ENCODE data around the gene HLCS.
A peak's percentile ranks its signal among the peaks of the same experiment; 100 is the strongest.

The HLCS gene

DNA sequence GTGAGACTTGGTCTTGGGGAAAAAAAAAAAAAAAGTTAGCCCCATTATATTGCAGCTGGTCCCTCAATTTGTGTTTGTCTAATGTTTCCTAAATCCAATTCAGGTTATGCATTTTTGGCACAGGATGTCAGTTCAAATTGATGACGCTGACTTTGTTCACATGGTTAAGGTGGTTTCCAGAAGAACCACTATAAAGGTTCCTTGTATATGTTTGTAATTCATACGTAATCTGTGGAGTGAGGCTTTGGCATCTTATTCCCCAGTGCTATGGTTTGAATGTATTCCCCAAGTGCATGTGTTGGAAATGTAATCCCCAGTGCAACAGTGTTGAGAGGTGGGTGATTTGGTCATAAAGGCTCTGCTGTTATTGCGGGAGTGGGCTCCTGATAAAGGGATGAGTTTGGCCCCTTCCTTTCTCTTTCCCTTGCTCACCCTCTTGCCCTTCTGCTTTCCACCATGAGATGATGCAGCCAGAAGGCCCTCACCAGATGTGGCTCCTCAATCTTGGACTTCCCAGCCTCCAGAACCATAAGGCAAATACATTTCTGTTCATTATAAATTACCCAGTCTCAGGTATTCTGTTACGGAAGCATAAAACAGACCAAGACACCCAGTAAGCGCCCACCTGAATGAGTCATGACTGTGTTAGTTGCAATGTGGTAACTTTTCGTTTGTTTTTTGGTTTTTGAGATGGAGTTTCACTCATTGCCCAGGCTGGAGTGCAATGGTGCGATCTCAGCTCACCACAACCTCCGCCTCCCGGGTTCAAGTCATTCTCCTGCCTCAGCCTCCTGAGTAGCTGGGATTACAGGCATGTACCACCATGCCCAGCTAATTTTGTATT, 19.5 kb upstream of the HLCS start:
- DNase-seq (ENCODE audit: low read depth): no peak

GRCh38 chr21:36981977-36982700, 15.7 kb upstream of the HLCS start:
- no peak for DNase-seq (ENCODE audit: low read depth)

GRCh38 chr21:36981049-36981391, 14.6 kb upstream of the HLCS start:
- no peak for DNase-seq (ENCODE audit: low read depth)

DNA sequence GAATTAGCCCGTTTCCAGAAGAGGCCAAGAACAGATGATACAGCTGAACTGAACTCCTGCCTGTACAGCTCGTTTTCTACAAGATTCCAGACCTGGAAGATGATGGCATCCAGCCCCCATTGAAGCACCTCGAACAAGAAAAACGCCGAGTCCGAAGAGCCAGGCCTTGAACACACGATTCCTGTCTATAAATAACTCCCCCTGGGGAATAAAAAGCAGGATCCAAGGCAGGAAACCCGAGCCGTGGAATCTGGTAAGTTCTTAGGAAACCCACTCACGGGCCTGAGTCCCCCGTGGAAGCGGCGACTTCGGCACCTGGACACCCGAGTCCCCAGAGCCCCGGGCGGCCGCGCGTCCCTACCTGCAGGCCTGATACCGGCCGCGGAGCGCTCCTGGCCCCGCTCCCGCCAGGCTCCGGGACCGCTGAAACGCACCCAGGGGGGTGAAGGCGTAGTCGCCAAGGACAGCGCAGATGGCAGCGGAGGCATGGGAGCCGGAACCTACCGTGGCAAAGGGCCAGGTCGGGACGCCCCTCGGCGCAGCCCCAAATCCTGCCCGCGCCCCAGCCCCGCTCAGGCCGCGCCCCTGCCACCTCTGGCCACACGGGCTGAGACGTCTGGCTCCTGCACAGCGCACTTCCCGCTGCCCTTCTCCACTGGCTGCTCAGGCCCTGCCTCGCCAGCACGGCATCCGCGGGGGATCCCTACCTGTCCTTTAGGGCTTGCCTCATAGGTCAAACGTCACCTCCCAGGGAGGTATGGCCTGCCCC, 14.0 kb upstream of the HLCS start:
- DNase-seq (ENCODE audit: low read depth): no peak

- peak; percentile 76 for DNase-seq (ENCODE audit: low read depth)
These were observed 10.6 kb upstream of the HLCS start for GRCh38 chr21:36976882-36977651.

DNA sequence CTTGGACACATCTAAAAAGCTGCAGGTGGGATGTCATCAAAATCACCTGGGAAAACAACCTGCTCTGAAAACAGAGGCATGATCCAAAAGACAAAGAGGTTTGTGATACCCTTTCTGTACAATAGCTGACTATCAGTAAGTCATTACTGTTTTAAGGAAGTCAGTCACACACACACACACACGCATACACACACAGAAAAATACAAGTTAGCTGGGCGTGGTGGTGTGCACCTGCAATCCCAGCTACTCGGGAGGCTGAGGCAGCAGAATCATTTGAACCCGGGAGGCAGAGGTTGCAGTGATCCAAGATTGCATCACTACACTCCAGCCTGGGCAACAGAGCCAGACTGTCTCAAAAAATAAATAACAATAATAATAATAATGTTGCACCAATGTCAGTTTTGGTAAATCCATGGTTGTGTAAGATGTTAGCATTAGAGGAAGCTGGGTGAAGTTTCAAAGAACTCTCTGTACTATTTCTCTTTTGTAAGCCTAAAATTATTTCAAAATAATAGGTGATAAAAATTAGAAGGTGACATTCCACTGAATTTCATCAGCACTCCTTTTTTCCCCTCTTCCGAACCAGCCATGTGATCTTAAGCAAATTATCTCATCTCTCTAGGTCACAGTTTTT, 9.9 kb upstream of the HLCS start:
- DNase-seq (ENCODE audit: low read depth): no peak

DNA sequence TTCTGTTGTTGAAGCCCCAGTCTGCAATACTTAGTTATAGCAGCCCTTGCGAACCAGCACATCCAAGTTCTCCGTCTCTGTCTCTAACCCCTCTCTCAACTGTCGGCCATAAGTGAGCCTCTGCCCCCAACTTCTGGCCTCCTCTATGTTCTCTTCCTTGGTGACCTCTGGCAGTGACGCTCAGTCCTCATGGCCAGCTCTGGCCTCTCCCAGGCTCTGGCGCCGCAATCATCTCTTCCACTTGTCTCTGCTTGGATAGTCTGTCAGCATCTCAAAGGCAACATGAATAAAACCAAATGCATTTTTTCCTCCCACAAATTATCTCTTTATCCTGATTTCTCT, 8.4 kb upstream of the HLCS start:
- DNase-seq (ENCODE audit: low read depth): no peak

GRCh38 chr21:36973986-36974850, 7.7 kb upstream of the HLCS start:
- no peak for DNase-seq (ENCODE audit: low read depth)

GRCh38 chr21:36968976-36969375, 2.5 kb upstream of the HLCS start:
- no peak for DNase-seq (ENCODE audit: low read depth)

- DNase-seq (ENCODE audit: low read depth): no peak
These were observed 1.9 kb upstream of the HLCS start for GRCh38 chr21:36968414-36968813.

DNA sequence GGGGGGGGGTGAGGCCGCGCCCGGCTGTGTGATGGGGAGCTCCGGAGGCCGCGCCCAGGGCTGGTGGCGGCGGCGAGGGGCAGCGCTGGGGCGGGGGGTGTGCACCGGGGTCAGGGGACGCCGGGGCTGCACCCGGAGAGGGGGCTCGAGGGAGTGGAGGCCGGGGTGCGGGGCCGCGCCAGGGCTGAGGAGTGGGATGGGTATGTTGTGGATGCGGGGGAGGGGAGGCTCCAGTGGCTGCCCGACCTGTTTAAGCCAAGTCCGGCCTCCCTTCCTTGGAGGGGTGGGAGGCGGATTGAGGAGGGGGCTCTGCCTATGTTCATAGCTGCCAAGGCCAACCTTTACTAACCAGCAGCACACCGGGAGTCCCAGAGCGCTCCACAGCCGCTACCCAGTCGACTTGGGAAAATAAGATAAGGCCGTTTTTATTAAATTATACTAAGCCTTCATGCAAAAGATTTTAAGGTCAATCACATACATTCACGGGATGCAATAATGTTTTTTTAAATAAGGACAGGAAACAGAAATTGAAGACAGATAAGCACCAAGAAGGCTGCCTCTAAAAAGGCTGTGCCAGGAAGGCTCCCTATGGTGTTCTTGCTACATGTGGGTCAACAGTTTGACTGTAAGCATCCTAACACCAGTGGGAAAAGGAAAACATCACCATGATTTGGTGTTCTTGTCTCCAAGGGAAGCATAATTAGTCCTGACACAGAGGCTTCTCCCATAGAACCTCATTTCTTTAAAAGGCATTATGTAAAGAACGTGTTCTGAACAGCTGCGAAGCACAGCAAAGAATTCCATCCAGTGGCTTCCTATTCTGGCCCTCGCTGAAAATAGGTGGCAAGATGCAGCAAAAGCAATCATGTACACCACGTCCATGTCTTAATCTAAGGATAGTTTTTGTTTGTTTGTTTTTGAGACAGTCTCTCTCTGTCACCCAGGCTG, 626 bp upstream of the HLCS start:
- DNase-seq (ENCODE audit: low read depth): no peak

DNA sequence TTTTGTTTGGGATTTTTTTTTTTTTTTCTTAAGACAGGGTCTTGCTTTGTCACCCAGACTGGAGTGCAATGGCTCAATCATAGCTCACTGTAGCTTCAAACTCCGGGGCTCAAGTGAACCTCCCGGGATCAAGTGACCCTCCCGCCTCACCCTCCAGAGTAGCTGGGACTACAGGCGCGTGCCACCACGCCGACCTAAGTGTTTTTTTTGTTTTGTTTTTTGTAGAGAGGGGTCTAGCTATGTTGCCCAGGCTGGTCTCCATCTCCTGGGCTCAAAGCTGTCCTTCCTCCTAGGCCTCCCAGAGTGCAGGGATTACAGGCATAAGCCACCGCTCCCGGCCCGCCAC, 776 bp downstream of the HLCS start:
- no peak for DNase-seq (ENCODE audit: low read depth)

GRCh38 chr21:36964827-36965719, 1.4 kb downstream of the HLCS start:
- no peak for DNase-seq (ENCODE audit: low read depth)

DNA sequence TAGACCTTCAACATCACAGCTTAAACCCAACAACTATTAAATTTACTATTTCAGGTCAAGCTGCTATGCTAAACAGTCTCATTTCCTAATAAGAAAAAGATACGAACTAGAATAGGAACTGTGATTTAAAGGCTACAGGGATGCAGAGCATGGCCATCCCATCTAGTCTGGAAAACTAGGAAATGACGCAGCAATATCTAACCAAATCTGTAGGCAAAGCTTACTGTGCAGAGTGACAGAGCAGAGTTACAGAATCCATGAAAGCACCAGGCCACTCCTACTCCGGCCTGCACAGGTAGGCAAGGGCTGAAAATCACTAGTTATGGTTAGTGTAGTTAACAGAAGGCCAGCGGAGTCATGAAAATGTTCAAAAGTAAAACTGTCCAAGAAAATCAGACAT, 2.1 kb downstream of the HLCS start:
- no peak for DNase-seq (ENCODE audit: low read depth)

GRCh38 chr21:36962098-36962780, 4.2 kb downstream of the HLCS start:
- no peak for DNase-seq (ENCODE audit: low read depth)

GRCh38 chr21:36960676-36961284, 5.7 kb downstream of the HLCS start:
- no peak for DNase-seq (ENCODE audit: low read depth)

GRCh38 chr21:36959020-36959835, 7.2 kb downstream of the HLCS start:
- no peak for DNase-seq (ENCODE audit: low read depth)
